A673 (cell line): Measurements from ENCODE around the gene CLIC6. TPM values are rescaled to one million over a fixed set of nuclear protein-coding genes. Genes with fewer than 3 reads are reported as not detected.

Experiments
- BruUV-seq: library from RNA; stranded (reverse); fragments of 400-500 nt; replicated peaks from 2 replicates; lab custom pipeline; 2021; lab: Mats Ljungman, UMichigan
- CTCF ChIA-PET: fragments of 300-600 bp; sonication (Branson Sonifier 250); formaldehyde crosslinking; loops from one replicate; lab custom pipeline; 2022; ENCODE audit warnings: antibody characterized with exemption; lab: Charles Lee
- POLR2A ChIA-PET: fragments of 300-600 bp; sonication (Branson Sonifier 250); formaldehyde crosslinking; loops from one replicate; lab custom pipeline; 2022; ENCODE audit warnings: antibody characterized with exemption; ENCODE audit not compliant: low non-redundant PET; lab: Charles Lee
- DNase-seq: peaks from one replicate; pipeline ENCODE4 v3.0.0-alpha.2; 2015; ENCODE audit warnings: low spot score
- H3K27ac ChIP-seq: fragments of 200-600 bp; sonication (generic); 2 replicates; pipeline ENCODE4 v1.5.1; 2016; ENCODE audit warnings: mixed run types, low read depth, mild to moderate bottlenecking, mixed read lengths, antibody characterized with exemption, low read length; ENCODE audit not compliant: poor library complexity, severe bottlenecking
- H3K27me3 ChIP-seq: fragments of 200-600 bp; sonication (generic); replicated peaks from 2 replicates; pipeline ENCODE4 v1.6.1; 2017; ENCODE audit warnings: mixed run types, low read depth, mild to moderate bottlenecking, mixed read lengths, antibody characterized with exemption, low read length; ENCODE audit not compliant: insufficient read depth, poor library complexity
- H3K36me3 ChIP-seq: fragments of 200-600 bp; sonication (generic); 2 replicates; pipeline ENCODE4 v1.6.1; 2016; ENCODE audit warnings: mixed run types, mild to moderate bottlenecking, mixed read lengths, antibody characterized with exemption, low read length; ENCODE audit not compliant: insufficient read depth, poor library complexity, severe bottlenecking
- H3K4me1 ChIP-seq: fragments of 200-600 bp; sonication (generic); 2 replicates; pipeline ENCODE4 v1.6.1; 2017; ENCODE audit warnings: mixed run types, mild to moderate bottlenecking, mixed read lengths, antibody characterized with exemption, low read length; ENCODE audit not compliant: insufficient read depth, poor library complexity, severe bottlenecking
- H3K4me3 ChIP-seq: fragments of 200-600 bp; sonication (generic); 2 replicates; pipeline ENCODE4 v1.5.1; 2016; ENCODE audit warnings: low read depth, mixed run types, mild to moderate bottlenecking, mixed read lengths, low read length; ENCODE audit not compliant: poor library complexity, severe bottlenecking
- H3K9me3 ChIP-seq: fragments of 200-600 bp; sonication (generic); 2 replicates; pipeline ENCODE4 v1.6.1; 2016; ENCODE audit warnings: mixed run types, low read depth, mild to moderate bottlenecking, mixed read lengths, antibody characterized with exemption, low read length; ENCODE audit not compliant: poor library complexity, severe bottlenecking
- EZH2 ChIP-seq: fragments of 200-600 bp; sonication (generic); IDR thresholded peaks from 2 replicates; pipeline ENCODE4 v1.6.1; 2017; ENCODE audit warnings: borderline replicate concordance, low read depth, mild to moderate bottlenecking, mixed read lengths, antibody characterized with exemption, low read length; ENCODE audit not compliant: poor library complexity, severe bottlenecking
- intact Hi-C: fragments of 100-400 bp; cut with micrococcal nuclease; formaldehyde crosslinking; loops from one replicate; pipeline ENCODE4 v1.10.0; 2022; ENCODE audit not compliant: unreplicated experiment
- total RNA-seq: library from RNA; stranded (reverse); gene quantifications from 2 replicates; pipeline ENCODE4 v1.2.3, GENCODE V29; 2021
- TF ChIP-seq, protein P1 (sequence below): fragments of 300-800, 200-600 bp; sonication (generic); conservative IDR thresholded peaks from 2 replicates; pipeline ENCODE4 v1.5.1; 2017; ENCODE audit warnings: low read depth, mild to moderate bottlenecking, antibody characterized with exemption, low read length, moderate library complexity, mixed read lengths

The CLIC6 gene
- total RNA-seq, 1 experiment from 2014 or later: not detected

DNA sequence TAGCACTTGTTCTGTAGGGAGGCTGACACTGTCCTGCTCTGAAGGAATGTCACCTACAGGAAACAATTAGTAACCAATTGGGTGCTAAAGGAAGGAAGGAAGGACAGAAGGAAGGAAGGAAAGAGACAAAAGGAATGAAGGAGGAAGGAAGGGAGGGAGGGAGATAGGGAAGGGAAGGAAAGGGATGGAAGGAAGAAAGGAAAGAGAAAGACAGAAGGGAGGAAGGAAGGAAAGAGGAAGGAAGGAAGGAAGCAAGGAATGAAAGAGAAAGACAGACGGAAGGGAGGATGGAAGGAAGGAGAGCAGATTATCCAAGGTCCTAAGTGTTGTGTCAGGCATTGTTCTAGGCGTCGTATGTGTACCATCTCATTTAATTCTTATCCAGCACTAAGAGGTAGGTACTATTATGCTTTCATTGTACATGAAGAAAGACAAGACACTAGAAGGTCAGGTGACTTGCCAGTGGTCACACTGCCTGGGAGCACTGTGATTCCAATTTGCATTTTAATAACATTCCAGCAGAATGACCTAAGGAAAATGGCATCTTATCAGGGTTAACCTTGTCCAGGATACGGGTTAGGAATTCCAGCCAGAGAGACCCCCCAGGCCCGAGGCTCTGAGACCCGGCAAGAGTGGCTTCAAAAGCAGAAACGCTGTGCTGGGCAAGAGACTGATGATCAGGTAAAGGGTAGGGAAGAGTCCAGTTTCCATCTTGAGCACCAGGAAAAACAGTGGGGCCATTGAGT, 29.6 kb downstream of the CLIC6 start:
- BruUV-seq: no TSS peak
- intact Hi-C loops: loop anchor here (10.0 kb wide), 2 partner anchors 1146 to 1236 kb away; no protein-coding TSS in a partner anchor
- H3K4me1 ChIP-seq: no peaks in the 10 kb centered on the region
- ChIA-PET POLR2A (no interaction called here), CTCF (no interaction called here)
- H3K27me3 ChIP-seq: no peaks in the 10 kb centered on the region
- H3K27ac ChIP-seq: no peak overlapping the region
- H3K4me3 ChIP-seq: no peak overlapping the region
- no peak for DNase-seq
- TF ChIP-seq, protein P1, sequence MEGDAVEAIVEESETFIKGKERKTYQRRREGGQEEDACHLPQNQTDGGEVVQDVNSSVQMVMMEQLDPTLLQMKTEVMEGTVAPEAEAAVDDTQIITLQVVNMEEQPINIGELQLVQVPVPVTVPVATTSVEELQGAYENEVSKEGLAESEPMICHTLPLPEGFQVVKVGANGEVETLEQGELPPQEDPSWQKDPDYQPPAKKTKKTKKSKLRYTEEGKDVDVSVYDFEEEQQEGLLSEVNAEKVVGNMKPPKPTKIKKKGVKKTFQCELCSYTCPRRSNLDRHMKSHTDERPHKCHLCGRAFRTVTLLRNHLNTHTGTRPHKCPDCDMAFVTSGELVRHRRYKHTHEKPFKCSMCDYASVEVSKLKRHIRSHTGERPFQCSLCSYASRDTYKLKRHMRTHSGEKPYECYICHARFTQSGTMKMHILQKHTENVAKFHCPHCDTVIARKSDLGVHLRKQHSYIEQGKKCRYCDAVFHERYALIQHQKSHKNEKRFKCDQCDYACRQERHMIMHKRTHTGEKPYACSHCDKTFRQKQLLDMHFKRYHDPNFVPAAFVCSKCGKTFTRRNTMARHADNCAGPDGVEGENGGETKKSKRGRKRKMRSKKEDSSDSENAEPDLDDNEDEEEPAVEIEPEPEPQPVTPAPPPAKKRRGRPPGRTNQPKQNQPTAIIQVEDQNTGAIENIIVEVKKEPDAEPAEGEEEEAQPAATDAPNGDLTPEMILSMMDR: no peak
- no peak for TF ChIP-seq EZH2
- H3K36me3 ChIP-seq: no peaks in the 10 kb centered on the region
- no peaks in the 10 kb centered on the region for H3K9me3 ChIP-seq

DNA sequence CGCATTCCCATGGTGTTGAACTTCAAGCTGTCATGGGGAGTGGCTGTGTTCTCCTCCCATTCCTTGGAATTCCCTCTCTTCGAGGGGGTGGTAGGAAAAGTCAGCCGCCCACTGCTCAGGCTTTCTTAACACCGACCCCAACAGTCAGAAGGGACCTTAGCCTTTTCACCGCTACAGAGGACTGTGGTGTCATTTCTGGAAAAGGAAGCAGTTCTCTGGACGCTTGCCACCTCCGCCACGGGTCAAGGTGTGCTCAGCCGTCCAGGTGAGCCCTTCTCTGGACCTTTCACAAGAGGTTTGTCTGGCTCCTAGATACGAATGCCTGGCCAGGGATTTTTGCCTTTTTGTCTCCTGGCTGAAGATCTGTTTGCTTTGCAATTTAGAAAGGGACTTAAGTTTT, 31.8 kb downstream of the CLIC6 start:
- no TSS peak for BruUV-seq
- TF ChIP-seq, protein P1: no peak
- TF ChIP-seq EZH2: no peak
- ChIA-PET POLR2A (no interaction called here), CTCF (no interaction called here)
- H3K27me3 ChIP-seq: no peaks in the 10 kb centered on the region
- no peak for DNase-seq
- intact Hi-C loops: no loop called here
- peaks cover 10% of the 10 kb centered on the region for H3K4me1 ChIP-seq
- H3K27ac ChIP-seq: no peak overlapping the region
- H3K4me3 ChIP-seq: no peak overlapping the region
- H3K9me3 ChIP-seq: no peaks in the 10 kb centered on the region
- H3K36me3 ChIP-seq: no peaks in the 10 kb centered on the region

DNA sequence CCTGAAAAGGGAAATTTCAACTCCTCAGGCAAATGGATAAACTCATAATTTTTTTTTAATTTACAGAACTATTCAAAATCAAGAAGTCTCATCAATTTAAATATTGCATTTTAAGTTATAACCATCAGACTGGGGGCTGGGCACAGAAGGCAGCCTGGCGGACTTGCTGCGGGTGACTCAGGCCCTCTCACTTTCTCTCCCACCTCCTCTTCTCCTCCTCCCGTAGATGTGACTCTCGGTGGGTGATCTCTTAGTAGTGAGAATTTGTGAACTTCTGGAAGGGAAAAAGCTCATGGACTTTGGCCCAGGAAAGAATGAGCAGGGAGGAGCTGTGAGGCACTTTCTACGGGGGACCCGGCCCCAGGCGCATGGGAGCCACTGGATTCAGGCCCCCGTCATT, 32.9 kb downstream of the CLIC6 start:
- no peaks in the 10 kb centered on the region for H3K36me3 ChIP-seq
- no peaks in the 10 kb centered on the region for H3K27me3 ChIP-seq
- ChIA-PET POLR2A (no interaction called here), CTCF (interaction anchor here (0.7 kb wide), 1 partner anchor 14 kb away, joined by 10 read pairs; no protein-coding TSS in a partner anchor)
- no peaks in the 10 kb centered on the region for H3K9me3 ChIP-seq
- H3K27ac ChIP-seq: no peak overlapping the region
- BruUV-seq: no TSS peak
- TF ChIP-seq, protein P1: no peak
- no peak for TF ChIP-seq EZH2
- no peak for DNase-seq
- intact Hi-C loops: no loop called here
- H3K4me3 ChIP-seq: no peak overlapping the region
- H3K4me1 ChIP-seq: peaks cover 10% of the 10 kb centered on the region
